ENCODE measurements around the gene NAGLU.

GRCh38 chr17:42537826-42538451, 1.9 kb downstream of the NAGLU start:
- TF ChIP-seq POLR2A (IDR thresholded peaks at IDR 0.05; ENCODE audit: extremely low read depth, insufficient read length) (no peak), CTCF (IDR thresholded peaks at IDR 0.05; ENCODE audit: low read depth, low read length) (no peak), MAX (IDR thresholded peaks at IDR 0.05; ENCODE audit: low read depth, low read length) (no peak), MYC (IDR thresholded peaks at IDR 0.05; ENCODE audit: low read depth, low read length) (no peak)
